Large intestine (tissue), 3 donors: ENCODE data around the gene C1orf159. TPM values are rescaled to one million over a fixed set of nuclear protein-coding genes. Genes with fewer than 3 reads are reported as not detected.
"Not testable (repeated sequence)": the region's sequence is repeated elsewhere in the genome, so short reads cannot be mapped to it uniquely, and the experiment has no call there.

Experiments used
- DNase-seq, 2 donors: peaks; one replicate each; pipeline versions ENCODE4 v3.0.0 to v3.0.0-alpha.2; 2013
- H3K27ac ChIP-seq: one replicate; pipeline ENCODE4 v1.5.1; 2013; ENCODE audit warnings: low read length
- H3K27me3 ChIP-seq: 2 replicates; pipeline ENCODE4 v1.6.1; 2013; ENCODE audit warnings: low read length; ENCODE audit not compliant: control insufficient read depth, insufficient read depth
- H3K36me3 ChIP-seq: 2 replicates; pipeline ENCODE4 v1.6.1; 2013; ENCODE audit warnings: low read length; ENCODE audit not compliant: control insufficient read depth, insufficient read depth
- H3K4me1 ChIP-seq: one replicate; pipeline ENCODE4 v1.6.1; 2013; ENCODE audit warnings: low read length; ENCODE audit not compliant: control insufficient read depth, insufficient read depth
- H3K4me3 ChIP-seq: one replicate; pipeline ENCODE4 v1.5.1; 2013; ENCODE audit warnings: low read length
- H3K9me3 ChIP-seq: one replicate; pipeline ENCODE4 v1.6.1; 2013; ENCODE audit warnings: mild to moderate bottlenecking, low read depth, low read length, moderate library complexity; ENCODE audit not compliant: control insufficient read depth
- WGBS: methylation state at CpG from one replicate; pipeline ENCODE4 v1.1.5; 2013; ENCODE audit warnings: low lambda C conversion rate; ENCODE audit not compliant: insufficient coverage; 5-methylcytosine and 5-hydroxymethylcytosine counted together
- polyA plus RNA-seq: library from polyadenylated mRNA; unstranded; fragments of 120-200 nt; gene quantifications from one replicate; pipeline ENCODE4 v1.2.1, GENCODE V29; 2013

The C1orf159 gene
- polyA plus RNA-seq, 1 donor: 9.4 TPM

GRCh38 chr1:1080122-1080757 is 35.6 kb downstream of the C1orf159 start:
- Histone ChIP-seq H3K27ac (no peak overlapping the region), H3K4me3 (no peak overlapping the region)
- WGBS: no CpG with 5 or more reads among the region's 23 CpGs

GRCh38 chr1:1079408-1080121 is 36.3 kb downstream of the C1orf159 start:
- Histone ChIP-seq H3K36me3 (no peaks in the 10 kb centered on the region), H3K4me1 (peaks cover 15% of the 10 kb centered on the region), H3K27me3 (peaks cover 18% of the 10 kb centered on the region), H3K9me3 (peaks cover 5% of the 10 kb centered on the region), H3K27ac (no peak overlapping the region), H3K4me3 (peak overlapping the region; percentile 7)
- peak; percentile 89 to 90 for DNase-seq
- WGBS: no CpG with 5 or more reads among the region's 38 CpGs

More at GRCh38 chr1:1080122-1080757, 35.6 kb downstream of the C1orf159 start:
- H3K27me3 ChIP-seq: peaks cover 17% of the 10 kb centered on the region
- peaks cover 5% of the 10 kb centered on the region for H3K9me3 ChIP-seq
- peak; percentile 29 to 67 for DNase-seq
- peaks cover 12% of the 10 kb centered on the region for H3K4me1 ChIP-seq
- H3K36me3 ChIP-seq: peaks cover 2% of the 10 kb centered on the region

- not testable (repeated sequence) for H3K4me3 ChIP-seq, DNase-seq, H3K9me3 ChIP-seq, H3K36me3 ChIP-seq, H3K27ac ChIP-seq
- H3K4me1 ChIP-seq: peaks cover 27% of the 10 kb centered on the region
- WGBS: no CpG with 5 or more reads among the region's 21 CpGs
- H3K27me3 ChIP-seq: peaks cover 18% of the 10 kb centered on the region
Observed at GRCh38 chr1:1077396-1077795, 38.5 kb downstream of the C1orf159 start.

- Histone ChIP-seq H3K36me3 (no peaks in the 10 kb centered on the region), H3K4me1 (peaks cover 26% of the 10 kb centered on the region), H3K27me3 (peaks cover 17% of the 10 kb centered on the region), H3K9me3 (no peaks in the 10 kb centered on the region), H3K27ac (no peak overlapping the region), H3K4me3 (no peak overlapping the region)
- WGBS: no CpG with 5 or more reads among the region's 21 CpGs
- no peak for DNase-seq
Observed at GRCh38 chr1:1075148-1075935, 40.5 kb downstream of the C1orf159 start.

GRCh38 chr1:1074631-1075147 is 41.2 kb downstream of the C1orf159 start:
- H3K4me1 ChIP-seq: peaks cover 20% of the 10 kb centered on the region
- H3K27me3 ChIP-seq: peaks cover 17% of the 10 kb centered on the region
- H3K36me3 ChIP-seq: no peaks in the 10 kb centered on the region
- no peak for DNase-seq
- H3K27ac ChIP-seq: no peak overlapping the region
- no peaks in the 10 kb centered on the region for H3K9me3 ChIP-seq
- no peak overlapping the region for H3K4me3 ChIP-seq
- no CpG with 5 or more reads among the region's 14 CpGs for WGBS

GRCh38 chr1:1073743-1074587 is 41.9 kb downstream of the C1orf159 start, which contains the start of gene RNF223:
Gene RNF223 (minus strand): TSS chr1:1074306. CDS start chr1:1072566, 1,740 bp downstream.
- H3K27ac ChIP-seq: no peak within 1 kb of the TSS
- WGBS: no CpG with 5 or more reads among the region's 35 CpGs
- H3K4me1 ChIP-seq: peaks cover 17% of the 10 kb centered on the region
- no peaks in the 10 kb centered on the region for H3K36me3 ChIP-seq
- DNase-seq: peak; percentile 73 to 78
- H3K27me3 ChIP-seq: peaks cover 17% of the 10 kb centered on the region
- H3K4me3 ChIP-seq: no peak within 1 kb of the TSS
- no peaks in the 10 kb centered on the region for H3K9me3 ChIP-seq

GRCh38 chr1:1072849-1073742 is 42.8 kb downstream of the C1orf159 start:
- H3K27ac ChIP-seq: no peak overlapping the region
- no peaks in the 10 kb centered on the region for H3K9me3 ChIP-seq
- H3K4me1 ChIP-seq: peaks cover 21% of the 10 kb centered on the region
- H3K36me3 ChIP-seq: no peaks in the 10 kb centered on the region
- H3K4me3 ChIP-seq: no peak overlapping the region
- no CpG with 5 or more reads among the region's 28 CpGs for WGBS
- H3K27me3 ChIP-seq: peaks cover 21% of the 10 kb centered on the region
- no peak for DNase-seq

- no peak for DNase-seq
- peaks cover 28% of the 10 kb centered on the region for H3K27me3 ChIP-seq
- H3K9me3 ChIP-seq: peaks cover 7% of the 10 kb centered on the region
- H3K4me1 ChIP-seq: peaks cover 24% of the 10 kb centered on the region
- no CpG with 5 or more reads among the region's 21 CpGs for WGBS
- H3K4me3 ChIP-seq: no peak overlapping the region
- H3K36me3 ChIP-seq: no peaks in the 10 kb centered on the region
- H3K27ac ChIP-seq: no peak overlapping the region
Observed at GRCh38 chr1:1072299-1072848, 43.5 kb downstream of the C1orf159 start.
